ENCODE data around the gene SLIRP.
"Not testable (repeated sequence)": the region's sequence is repeated elsewhere in the genome, so short reads cannot be mapped to it uniquely, and the experiment has no call there.

Gene SLIRP

DNA sequence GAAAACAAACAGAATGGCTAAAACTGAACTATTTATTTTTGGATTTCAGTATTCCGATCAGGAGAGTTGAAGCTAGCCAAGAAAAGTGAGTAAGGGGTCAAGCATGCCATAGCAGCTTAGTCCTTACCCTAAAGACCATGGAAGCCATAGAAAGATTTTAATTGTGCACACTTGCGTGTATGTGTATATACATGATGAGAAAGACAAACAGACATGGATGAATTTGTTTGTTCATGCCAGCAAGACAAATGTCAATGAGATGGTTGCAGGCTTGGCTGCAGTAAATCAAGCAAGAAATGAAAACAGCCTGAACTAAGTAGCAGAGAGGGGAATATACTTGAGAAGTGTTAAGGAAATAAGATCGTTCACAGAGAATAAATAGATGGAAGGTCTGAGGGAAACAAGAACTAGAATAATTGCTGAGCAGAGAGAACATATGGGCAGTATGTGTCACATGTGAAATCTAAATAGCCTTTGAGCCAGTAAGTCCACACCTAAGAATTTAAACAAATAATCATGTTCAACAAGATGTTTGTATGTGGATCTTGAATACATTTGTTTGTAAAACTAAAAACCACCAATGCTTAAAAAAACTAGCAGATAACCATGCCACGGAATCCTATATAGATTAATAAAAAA is 38.3 kb downstream of the SLIRP start:
- no peaks in the 10 kb centered on the region for H3K9me3 ChIP-seq (ENCODE audit: low read length)
- no peak overlapping the region for H3K4me3 ChIP-seq (ENCODE audit: low read depth in 1 of 2, low read length in 2 of 2)
- no peaks in the 10 kb centered on the region for H3K4me1 ChIP-seq (ENCODE audit: insufficient read depth, low read length)
- no peak overlapping the region for H3K9ac ChIP-seq (ENCODE audit: low read length)
- no peaks in the 10 kb centered on the region for H3K27me3 ChIP-seq (ENCODE audit: control insufficient read depth in 1 of 2, insufficient read depth in 2 of 2, low read length in 2 of 2)
- no peak overlapping the region for H3K27ac ChIP-seq (ENCODE audit: low read depth, low read length)
- peaks cover 34% of the 10 kb centered on the region for H3K36me3 ChIP-seq (ENCODE audit: insufficient read depth, low read length)

DNA sequence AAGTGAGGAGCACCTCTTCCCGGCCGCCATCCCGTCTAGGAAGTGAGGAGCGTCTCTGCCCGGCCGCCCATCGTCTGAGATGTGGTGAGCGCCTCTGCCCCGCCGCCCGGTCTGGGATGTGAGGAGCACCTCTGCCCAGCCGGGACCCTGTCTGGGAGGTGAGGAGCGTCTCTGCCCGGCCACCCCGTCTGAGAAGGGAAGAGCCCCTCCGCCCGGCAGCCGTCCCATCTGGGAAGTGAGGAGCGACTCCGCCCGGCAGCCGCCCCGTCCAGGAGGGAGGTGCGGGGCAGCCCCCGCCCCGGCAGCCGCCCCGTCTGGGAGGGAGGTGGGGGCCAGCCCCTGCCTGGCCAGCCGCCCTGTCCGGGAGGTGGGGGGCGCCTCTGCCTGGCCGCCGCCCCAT is 39.5 kb downstream of the SLIRP start:
- not testable (repeated sequence) for H3K4me3 ChIP-seq (ENCODE audit: low read depth in 1 of 2, low read length in 2 of 2); H3K9ac ChIP-seq (ENCODE audit: low read length); H3K27ac ChIP-seq (ENCODE audit: low read depth, low read length); H3K4me1 ChIP-seq (ENCODE audit: insufficient read depth, low read length); H3K27me3 ChIP-seq (ENCODE audit: control insufficient read depth in 1 of 2, insufficient read depth in 2 of 2, low read length in 2 of 2); H3K9me3 ChIP-seq (ENCODE audit: low read length)
- peaks cover 41% of the 10 kb centered on the region for H3K36me3 ChIP-seq (ENCODE audit: insufficient read depth, low read length)

DNA sequence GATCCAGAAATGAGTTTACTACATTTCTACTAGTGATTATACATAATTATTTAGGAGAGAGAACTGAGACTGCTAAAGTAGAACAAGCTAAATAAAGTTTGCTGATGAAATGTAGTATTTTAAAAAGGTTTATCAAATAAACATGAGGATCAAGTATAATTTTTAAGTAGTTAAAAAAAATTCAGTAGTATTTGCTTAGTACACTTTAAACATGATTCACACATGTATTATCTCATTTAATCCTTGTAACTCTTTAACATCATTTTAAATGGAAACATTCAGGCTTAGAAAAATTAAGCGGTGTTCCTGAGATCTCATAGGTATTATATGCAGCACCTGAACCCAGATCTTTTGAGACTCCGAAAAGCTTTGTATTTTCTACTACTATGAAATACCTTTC is 44.4 kb downstream of the SLIRP start:
- Histone ChIP-seq H3K9me3 (ENCODE audit: low read length) (no peaks in the 10 kb centered on the region), H3K27me3 (ENCODE audit: control insufficient read depth in 1 of 2, insufficient read depth in 2 of 2, low read length in 2 of 2) (no peaks in the 10 kb centered on the region), H3K4me1 (ENCODE audit: insufficient read depth, low read length) (peaks cover 2% of the 10 kb centered on the region), H3K4me3 (ENCODE audit: low read depth in 1 of 2, low read length in 2 of 2) (no peak overlapping the region), H3K36me3 (ENCODE audit: insufficient read depth, low read length) (peaks cover 31% of the 10 kb centered on the region), H3K9ac (ENCODE audit: low read length) (no peak overlapping the region), H3K27ac (ENCODE audit: low read depth, low read length) (no peak overlapping the region)

DNA sequence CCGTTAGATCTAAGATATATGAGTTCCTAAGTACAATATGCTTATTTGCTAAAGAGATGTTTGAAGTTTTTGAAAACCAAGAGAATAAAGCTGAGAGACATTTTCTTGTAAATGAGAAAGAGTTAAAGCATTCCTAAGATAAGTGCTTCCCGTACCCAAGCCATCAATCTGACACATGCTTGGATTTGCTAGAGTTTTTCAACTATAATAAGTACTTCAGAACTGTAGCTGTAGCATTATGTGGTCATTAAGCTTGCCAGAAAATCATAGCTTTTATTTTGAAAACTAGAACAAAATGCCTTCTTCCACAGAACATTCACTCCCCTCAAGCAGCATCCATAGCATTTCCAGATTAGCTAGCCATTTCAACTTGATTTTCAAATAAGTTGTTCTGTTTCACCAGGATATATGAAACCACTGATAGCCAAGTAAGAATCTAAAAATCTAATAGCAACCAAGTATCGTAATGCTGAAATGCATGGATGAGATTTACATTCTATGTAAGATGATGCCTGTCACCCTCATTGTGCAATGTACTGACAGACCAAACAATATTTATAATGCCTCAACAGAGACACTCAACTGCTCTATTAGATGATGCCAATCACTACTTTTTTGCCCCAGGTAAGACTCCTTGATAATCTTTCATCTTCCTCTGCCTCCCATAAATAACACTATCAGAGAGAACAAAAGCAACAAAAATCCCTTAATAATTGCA is 45.1 kb downstream of the SLIRP start:
- Histone ChIP-seq H3K36me3 (ENCODE audit: insufficient read depth, low read length) (peaks cover 31% of the 10 kb centered on the region), H3K9ac (ENCODE audit: low read length) (no peak overlapping the region), H3K27ac (ENCODE audit: low read depth, low read length) (no peak overlapping the region), H3K4me3 (ENCODE audit: low read depth in 1 of 2, low read length in 2 of 2) (no peak overlapping the region), H3K9me3 (ENCODE audit: low read length) (no peaks in the 10 kb centered on the region), H3K27me3 (ENCODE audit: control insufficient read depth in 1 of 2, insufficient read depth in 2 of 2, low read length in 2 of 2) (no peaks in the 10 kb centered on the region), H3K4me1 (ENCODE audit: insufficient read depth, low read length) (peaks cover 7% of the 10 kb centered on the region)

DNA sequence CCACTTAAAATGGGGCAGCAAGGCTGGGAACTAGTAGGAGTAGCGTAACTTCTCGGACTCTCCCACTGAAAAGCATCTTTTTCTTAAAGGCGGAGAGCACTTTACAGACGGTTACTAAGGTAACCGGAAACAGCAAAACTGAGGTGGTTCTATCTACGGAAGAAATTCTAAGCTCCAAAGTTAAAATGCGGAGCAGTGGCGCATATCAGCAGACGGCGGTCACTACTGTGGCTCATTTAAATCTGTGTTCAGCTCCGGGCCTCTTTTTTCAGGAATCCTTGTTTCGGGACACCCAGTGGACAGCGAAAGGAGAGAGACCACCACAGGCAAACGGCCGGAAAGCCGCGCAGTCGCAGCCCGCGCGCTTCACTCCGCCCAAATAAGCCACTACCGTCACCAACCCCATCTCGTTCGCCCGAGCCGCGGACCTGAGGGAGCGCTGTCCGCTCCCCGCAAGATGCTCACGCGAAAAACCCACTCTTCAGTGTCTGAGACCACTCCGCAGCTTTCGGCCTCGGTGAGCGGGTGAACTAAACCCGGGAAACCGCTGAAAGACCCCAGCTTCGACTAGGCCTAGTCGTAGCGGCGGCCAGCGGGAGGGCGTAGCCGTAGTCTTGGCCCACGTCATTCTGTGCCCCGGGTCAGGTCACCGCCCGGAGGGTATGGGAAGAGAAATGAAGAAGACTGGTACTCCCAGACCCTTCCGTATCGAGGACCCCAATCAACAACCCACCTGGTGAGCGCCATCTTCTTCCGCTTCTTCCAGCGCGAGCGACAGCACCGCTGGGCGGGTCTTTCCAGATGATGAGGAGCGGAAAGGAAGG is 52.7 kb downstream of the SLIRP start, which contains the start of gene SNW1:
TSS of gene SNW1 (minus strand) at position 776 of the 824 bp plus-strand sequence. CDS start at position 747, 29 bp downstream.
- peak within 1 kb of the TSS; percentile 90 for H3K27ac ChIP-seq (ENCODE audit: low read depth, low read length)
- peaks cover 29% of the 10 kb centered on the region for H3K4me1 ChIP-seq (ENCODE audit: insufficient read depth, low read length)
- H3K4me3 ChIP-seq (ENCODE audit: low read depth in 1 of 2, low read length in 2 of 2): peak within 1 kb of the TSS; percentile 84 to 86
- peak within 1 kb of the TSS; percentile 84 for H3K9ac ChIP-seq (ENCODE audit: low read length)
- H3K36me3 ChIP-seq (ENCODE audit: insufficient read depth, low read length): peaks cover 9% of the 10 kb centered on the region
- no peaks in the 10 kb centered on the region for H3K27me3 ChIP-seq (ENCODE audit: control insufficient read depth in 1 of 2, insufficient read depth in 2 of 2, low read length in 2 of 2)
- H3K9me3 ChIP-seq (ENCODE audit: low read length): no peaks in the 10 kb centered on the region

DNA sequence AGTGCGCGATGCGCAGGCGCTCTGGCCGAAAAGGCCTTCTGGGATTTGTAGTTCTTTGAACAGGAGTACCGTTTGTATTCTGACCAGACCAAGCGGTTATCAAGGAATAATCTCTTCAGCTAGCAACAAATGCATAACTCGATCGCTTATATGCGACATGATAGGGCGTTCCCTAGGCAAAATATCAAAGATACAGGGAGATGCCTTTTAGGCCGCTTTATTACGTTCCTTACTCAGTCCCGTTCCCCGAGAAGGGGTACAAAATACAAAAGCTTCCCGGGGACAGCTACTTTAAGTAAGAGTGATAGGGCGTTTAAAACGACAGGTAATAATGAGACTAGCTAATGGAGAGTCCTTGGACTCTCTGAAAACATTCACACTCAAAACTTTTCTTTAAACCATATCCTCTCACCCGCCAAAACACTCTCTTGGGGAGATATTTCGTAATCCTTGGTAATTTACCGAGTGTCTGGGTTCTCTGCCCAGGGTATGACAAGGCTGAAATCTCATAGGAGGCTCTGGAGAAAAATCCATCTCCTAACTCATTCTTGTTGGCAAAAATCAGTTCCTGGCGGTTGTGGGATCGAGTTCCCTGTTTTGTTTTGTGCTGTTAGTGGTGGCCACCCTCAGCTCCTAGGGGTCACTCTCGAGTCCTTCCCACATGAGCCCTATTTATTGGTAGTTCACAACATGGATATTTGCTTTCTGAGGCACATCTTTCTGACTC is 53.5 kb downstream of the SLIRP start:
- Histone ChIP-seq H3K27me3 (ENCODE audit: control insufficient read depth in 1 of 2, insufficient read depth in 2 of 2, low read length in 2 of 2) (no peaks in the 10 kb centered on the region), H3K9me3 (ENCODE audit: low read length) (no peaks in the 10 kb centered on the region), H3K4me3 (ENCODE audit: low read depth in 1 of 2, low read length in 2 of 2) (peak overlapping the region; percentile 84 to 86), H3K9ac (ENCODE audit: low read length) (peak overlapping the region; percentile 84), H3K4me1 (ENCODE audit: insufficient read depth, low read length) (peaks cover 29% of the 10 kb centered on the region), H3K36me3 (ENCODE audit: insufficient read depth, low read length) (peaks cover 9% of the 10 kb centered on the region), H3K27ac (ENCODE audit: low read depth, low read length) (peak overlapping the region; percentile 90)

DNA sequence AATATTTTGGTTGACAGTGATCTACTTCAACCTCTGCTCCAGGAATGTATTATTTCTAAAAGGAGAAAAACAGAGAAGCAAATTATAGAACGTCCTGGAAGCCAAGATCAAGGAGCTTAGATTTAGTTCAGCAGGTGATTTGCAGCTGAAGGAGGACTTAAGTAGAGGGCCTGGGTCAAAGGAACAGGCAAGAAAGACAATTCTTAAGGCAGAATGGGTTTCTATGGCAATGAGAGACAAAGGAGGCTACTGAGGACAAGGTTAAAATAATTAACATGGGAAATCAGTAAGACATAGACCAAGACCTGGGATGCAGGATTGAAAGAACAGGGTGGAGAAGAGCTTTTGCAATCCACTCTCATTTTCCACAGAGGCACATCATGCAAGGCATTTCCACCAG is 55.4 kb downstream of the SLIRP start:
- Histone ChIP-seq H3K4me3 (ENCODE audit: low read depth in 1 of 2, low read length in 2 of 2) (no peak overlapping the region), H3K27me3 (ENCODE audit: control insufficient read depth in 1 of 2, insufficient read depth in 2 of 2, low read length in 2 of 2) (no peaks in the 10 kb centered on the region), H3K9me3 (ENCODE audit: low read length) (no peaks in the 10 kb centered on the region), H3K27ac (ENCODE audit: low read depth, low read length) (no peak overlapping the region), H3K36me3 (ENCODE audit: insufficient read depth, low read length) (peaks cover 8% of the 10 kb centered on the region), H3K9ac (ENCODE audit: low read length) (no peak overlapping the region), H3K4me1 (ENCODE audit: insufficient read depth, low read length) (peaks cover 20% of the 10 kb centered on the region)

DNA sequence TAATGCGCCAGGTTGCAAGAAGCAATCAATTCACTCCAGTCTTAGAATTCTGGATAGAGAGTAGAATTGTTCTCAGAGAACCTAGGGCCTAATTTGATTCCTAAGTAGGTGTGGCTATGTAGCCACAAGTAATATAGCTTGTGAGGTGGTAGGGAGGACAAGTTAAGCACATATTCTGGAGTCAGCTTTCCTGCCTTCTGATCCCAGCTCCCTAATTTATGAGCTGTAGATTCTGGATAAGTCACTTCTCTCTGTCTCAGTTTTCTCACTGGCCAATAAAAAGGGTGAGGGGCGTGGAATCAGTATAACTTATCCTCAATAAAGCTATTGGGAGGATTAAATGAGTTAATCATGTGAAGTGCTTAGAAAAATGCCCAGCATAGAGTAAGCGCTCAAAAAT is 56.1 kb downstream of the SLIRP start:
- Histone ChIP-seq H3K9me3 (ENCODE audit: low read length) (no peaks in the 10 kb centered on the region), H3K36me3 (ENCODE audit: insufficient read depth, low read length) (peaks cover under 1% of the 10 kb centered on the region), H3K4me3 (ENCODE audit: low read depth in 1 of 2, low read length in 2 of 2) (no peak overlapping the region), H3K4me1 (ENCODE audit: insufficient read depth, low read length) (peaks cover 13% of the 10 kb centered on the region), H3K27me3 (ENCODE audit: control insufficient read depth in 1 of 2, insufficient read depth in 2 of 2, low read length in 2 of 2) (no peaks in the 10 kb centered on the region), H3K9ac (ENCODE audit: low read length) (no peak overlapping the region), H3K27ac (ENCODE audit: low read depth, low read length) (no peak overlapping the region)
